Psoas muscle (tissue), 8 donors: ENCODE measurements around the gene NUDT7. TPM values are rescaled to one million over a fixed set of nuclear protein-coding genes. Genes with fewer than 3 reads are reported as not detected.

Source experiments
- ATAC-seq, 4 donors: fragments of 200-7000 bp; cut with Tn5 transposase; one replicate each; pipeline ENCODE4 v1.9.1; 2020; ENCODE audit warnings: moderate library complexity in 3 of 4, mild to moderate bottlenecking in 2 of 4
- DNase-seq, 2 donors: peaks; one replicate each; pipeline ENCODE4 v3.0.0-alpha.2; 2020
- H3K27ac ChIP-seq: fragments of 200-600 bp; one replicate; pipeline ENCODE4 v1.8.0; 2022
- H3K27me3 ChIP-seq, 3 donors: fragments of 200-600 bp in 1 of 3; one replicate each; pipeline versions ENCODE4 v1.6.1 to v1.8.0; 2013 to 2022; ENCODE audit warnings: low read length in 2 of 3, mild to moderate bottlenecking in 2 of 3, moderate library complexity in 1 of 3; ENCODE audit not compliant: insufficient read depth in 3 of 3
- H3K36me3 ChIP-seq, 2 donors: fragments of 200-600 bp in 1 of 2; one replicate each; pipeline versions ENCODE4 v1.6.1 to v1.8.0; 2013 to 2022; ENCODE audit warnings: low read depth in 1 of 2, mild to moderate bottlenecking in 1 of 2, moderate library complexity in 1 of 2; ENCODE audit not compliant: insufficient read depth in 1 of 2
- H3K4me1 ChIP-seq: fragments of 200-600 bp; one replicate; pipeline ENCODE4 v1.8.0; 2022
- H3K4me3 ChIP-seq: fragments of 200-600 bp; one replicate; pipeline ENCODE4 v1.8.0; 2022; ENCODE audit warnings: mild to moderate bottlenecking
- H3K9me3 ChIP-seq: fragments of 200-600 bp; one replicate; pipeline ENCODE4 v1.8.0; 2022
- CTCF ChIP-seq: fragments of 200-600 bp; IDR thresholded peaks from one replicate; pipeline ENCODE4 v1.8.0; 2022; ENCODE audit warnings: antibody characterized with exemption
- WGBS, 3 donors: extraction: QIAGEN DNeasy Blood & Tissue Kit; methylation state at CpG; one replicate each; pipeline versions ENCODE4 v1.1.6 to v1.1.7; 2013; 5-methylcytosine and 5-hydroxymethylcytosine counted together
- intact Hi-C, 2 donors: fragments of 100-400 bp; cut with DNase I; formaldehyde crosslinking; loops; one replicate each; pipeline versions ENCODE4 v1.11.0 to v1.14.2; 2022
- polyA plus RNA-seq, 3 donors: library from polyadenylated mRNA; stranded (reverse); fragments of 200-250 nt; gene quantifications; one replicate each; pipeline ENCODE4 v1.2.3, GENCODE V29; 2013
- total RNA-seq, 4 donors: library from RNA; stranded (reverse); fragmentation: NEBNext Ultra II Directional in 2 of 4; extraction: Animal tissue kit (Norgen Biotek cat#: 25700) in 2 of 4; gene quantifications; one replicate each; pipeline versions ENCODE4 v1.2.1 to v1.2.4, GENCODE V29; 2021 to 2023
- donor health status: healthy with polysubstance abuse.
- donor health status: DM: no; HTN: no; CAD: no; lungs with moderate emphysema.
- donor health status: Bipolar disorder and iron deficiency.
- donor health status: healthy.
- donor health status: DM: yes; HTN: yes; CAD: no.
- donor health status: DM: no; HTN: no; CAD: no.
- donor health status: DM: no; HTN: no; CAD: no.
- donor health status: DM: yes; HTN: yes; CAD: no.

NUDT7 gene
- total and polyA plus RNA-seq, 7 donors: 2.3 to 8.3 (median 5.3) TPM

GRCh38 chr16:77782694-77783093 lies 60.4 kb downstream of the NUDT7 start:
- Histone ChIP-seq H3K4me3 (no peak overlapping the region), H3K36me3 (no peaks in the 10 kb centered on the region), H3K27ac (no peak overlapping the region), H3K9me3 (no peaks in the 10 kb centered on the region), H3K27me3 (peaks cover 0 to 30% (median 4%) of the 10 kb centered on the region in 3 donors), H3K4me1 (no peaks in the 10 kb centered on the region)
- DNase-seq (no peak), ATAC-seq (no peak)
- no peak for TF ChIP-seq CTCF
- intact Hi-C loops: no loop called here
- 29 to 31% (median 30%) methylated on average over 2 of the region's 2 CpGs for WGBS, 3 donors

GRCh38 chr16:77784441-77785372 lies 62.4 kb downstream of the NUDT7 start:
- intact Hi-C loops: no loop called here
- H3K27ac ChIP-seq: no peak overlapping the region
- no peaks in the 10 kb centered on the region for H3K4me1 ChIP-seq
- ATAC-seq (no peak), DNase-seq (no peak)
- peaks cover 0 to 50% (median 12%) of the 10 kb centered on the region in 3 donors for H3K27me3 ChIP-seq
- TF ChIP-seq CTCF: no peak
- 87 to 89% (median 89%) methylated on average over 24 to 38 of the region's 38 CpGs for WGBS, 3 donors
- no peaks in the 10 kb centered on the region for H3K36me3 ChIP-seq
- H3K4me3 ChIP-seq: no peak overlapping the region
- H3K9me3 ChIP-seq: no peaks in the 10 kb centered on the region

- 46 to 86% (median 85%) methylated on average over 2 of the region's 2 CpGs for WGBS, 3 donors
- no peaks in the 10 kb centered on the region for H3K36me3 ChIP-seq
- ATAC-seq: no peak
- H3K27me3 ChIP-seq: peaks cover 0 to 56% (median 12%) of the 10 kb centered on the region in 3 donors
- H3K4me3 ChIP-seq: no peak overlapping the region
- no peaks in the 10 kb centered on the region for H3K4me1 ChIP-seq
- H3K9me3 ChIP-seq: no peaks in the 10 kb centered on the region
- no peak for TF ChIP-seq CTCF
- DNase-seq: no peak
- no peak overlapping the region for H3K27ac ChIP-seq
- intact Hi-C loops: no loop called here
Observed at GRCh38 chr16:77785373-77785764, 63.1 kb downstream of the NUDT7 start.

- no peak for DNase-seq
- 36 to 39% (median 38%) methylated on average over 5 of the region's 5 CpGs for WGBS, 3 donors
- Histone ChIP-seq H3K27ac (no peak overlapping the region), H3K4me1 (no peaks in the 10 kb centered on the region), H3K27me3 (peaks cover 0 to 61% (median 14%) of the 10 kb centered on the region in 3 donors), H3K36me3 (no peaks in the 10 kb centered on the region), H3K9me3 (no peaks in the 10 kb centered on the region), H3K4me3 (no peak overlapping the region)
- no peak for ATAC-seq
- TF ChIP-seq CTCF: no peak
- intact Hi-C loops: no loop called here
Observed at GRCh38 chr16:77786186-77786847, 64.0 kb downstream of the NUDT7 start.
